Body of pancreas (tissue), 4 donors: ENCODE data around the gene ABCB9.

Experiments
- POLR2A ChIP-seq, 3 donors: fragments of 450-650 bp; IDR thresholded peaks; one replicate each; pipeline ENCODE4 v1.6.1; 2016; ENCODE audit warnings: antibody characterized with exemption in 3 of 3, mild to moderate bottlenecking in 2 of 3
- TF ChIP-seq, protein P1 (sequence below), 7 experiments: fragments of 450-650 bp in 4 of 7; fragments of 200-600 bp in 3 of 7; sonication (generic) in 3 of 7; IDR thresholded peaks; one replicate each; pipeline ENCODE4 v1.5.1; 2016 to 2019; ENCODE audit warnings: antibody characterized with exemption in 7 of 7

DNA sequence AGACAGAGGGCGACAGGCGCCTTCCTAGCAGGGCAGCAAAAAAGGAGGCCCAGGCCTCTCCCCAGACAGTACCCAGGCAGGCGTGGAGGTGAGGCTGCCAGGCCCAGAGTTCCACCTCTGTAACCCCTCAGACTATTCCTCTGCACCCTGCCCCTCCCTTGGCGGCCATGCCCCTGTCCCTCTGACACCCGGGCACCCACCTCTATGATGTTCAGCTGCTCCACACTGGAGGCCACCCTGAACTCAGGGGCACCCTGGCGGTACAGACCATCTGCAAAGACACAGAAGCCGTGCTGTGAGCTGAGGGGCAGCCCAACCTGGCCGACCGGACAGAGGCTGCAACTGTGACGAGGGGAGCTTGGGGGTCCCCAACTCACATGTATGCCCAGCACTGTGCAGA is 34.3 kb upstream of the ABCB9 start:
- TF ChIP-seq, protein P1, sequence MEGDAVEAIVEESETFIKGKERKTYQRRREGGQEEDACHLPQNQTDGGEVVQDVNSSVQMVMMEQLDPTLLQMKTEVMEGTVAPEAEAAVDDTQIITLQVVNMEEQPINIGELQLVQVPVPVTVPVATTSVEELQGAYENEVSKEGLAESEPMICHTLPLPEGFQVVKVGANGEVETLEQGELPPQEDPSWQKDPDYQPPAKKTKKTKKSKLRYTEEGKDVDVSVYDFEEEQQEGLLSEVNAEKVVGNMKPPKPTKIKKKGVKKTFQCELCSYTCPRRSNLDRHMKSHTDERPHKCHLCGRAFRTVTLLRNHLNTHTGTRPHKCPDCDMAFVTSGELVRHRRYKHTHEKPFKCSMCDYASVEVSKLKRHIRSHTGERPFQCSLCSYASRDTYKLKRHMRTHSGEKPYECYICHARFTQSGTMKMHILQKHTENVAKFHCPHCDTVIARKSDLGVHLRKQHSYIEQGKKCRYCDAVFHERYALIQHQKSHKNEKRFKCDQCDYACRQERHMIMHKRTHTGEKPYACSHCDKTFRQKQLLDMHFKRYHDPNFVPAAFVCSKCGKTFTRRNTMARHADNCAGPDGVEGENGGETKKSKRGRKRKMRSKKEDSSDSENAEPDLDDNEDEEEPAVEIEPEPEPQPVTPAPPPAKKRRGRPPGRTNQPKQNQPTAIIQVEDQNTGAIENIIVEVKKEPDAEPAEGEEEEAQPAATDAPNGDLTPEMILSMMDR (IDR thresholded peaks at IDR 0.05) = no peak
- no peak for TF ChIP-seq POLR2A (IDR thresholded peaks at IDR 0.05)
